Naive thymus-derived CD4-positive, alpha-beta T cell (primary cell): ENCODE measurements around the gene BDNF. TPM values are rescaled to one million over a fixed set of nuclear protein-coding genes. Genes with fewer than 3 reads are reported as not detected.
"Not testable (repeated sequence)": the region's sequence is repeated elsewhere in the genome, so short reads cannot be mapped to it uniquely, and the experiment has no call there.

Experiments used
- ATAC-seq: fragments of 150-1000 bp; cut with Tn5 transposase; 2 replicates; pipeline ENCODE4 v1.10.0; 2021; ENCODE audit warnings: mild to moderate bottlenecking, moderate library complexity
- CTCF ChIA-PET: fragments of 350-600 bp; sonication (Branson Sonifier 250); formaldehyde crosslinking; loops from one replicate; lab custom pipeline; 2021; ENCODE audit warnings: antibody characterized with exemption; lab: Charles Lee
- POLR2A ChIA-PET: fragments of 350-600 bp; sonication (Branson Sonifier 250); formaldehyde crosslinking; loops from one replicate; lab custom pipeline; 2021; ENCODE audit warnings: antibody characterized with exemption, inconsistent platforms; lab: Charles Lee
- DNase-seq, 9 donors: peaks; one replicate each; pipeline versions ENCODE4 v3.0.0 to v3.0.0-alpha.2; 2020 to 2022; ENCODE audit warnings: mixed read lengths in 1 of 9
- H3K27ac ChIP-seq: one replicate; pipeline ENCODE4 v1.7.0; 2013; ENCODE audit warnings: mild to moderate bottlenecking, low read depth, low read length, moderate library complexity
- H3K27me3 ChIP-seq, 2 donors: one replicate each; pipeline ENCODE4 v1.7.0; 2013; ENCODE audit warnings: low read length in 2 of 2, mild to moderate bottlenecking in 2 of 2, moderate library complexity in 2 of 2; ENCODE audit not compliant: control insufficient read depth in 2 of 2, insufficient read depth in 2 of 2
- H3K36me3 ChIP-seq, 3 experiments: 1 replicate in 2 of 3; 2 replicates in 1 of 3; pipeline ENCODE4 v1.7.0; 2013; ENCODE audit warnings: low read length in 3 of 3, mild to moderate bottlenecking in 3 of 3, moderate library complexity in 1 of 3; ENCODE audit not compliant: insufficient read depth in 3 of 3, control insufficient read depth in 2 of 3
- H3K4me1 ChIP-seq, 2 donors: one replicate each; pipeline ENCODE4 v1.7.0; 2013; ENCODE audit warnings: low read length in 2 of 2, mild to moderate bottlenecking in 2 of 2, moderate library complexity in 1 of 2; ENCODE audit not compliant: control insufficient read depth in 2 of 2, insufficient read depth in 2 of 2
- H3K4me3 ChIP-seq: 2 replicates; pipeline ENCODE4 v1.7.0; 2013; ENCODE audit warnings: mild to moderate bottlenecking, low read length
- H3K9me3 ChIP-seq, 3 experiments: 1 replicate in 2 of 3; 2 replicates in 1 of 3; pipeline ENCODE4 v1.7.0; 2013; ENCODE audit warnings: low read length in 3 of 3; ENCODE audit not compliant: control insufficient read depth in 2 of 3
- H3K27ac Mint-ChIP-seq, 9 donors: one replicate each; pipeline ENCODE4 v1.8.0; 2020 to 2022; ENCODE audit warnings: mixed read lengths in 9 of 9, mild to moderate bottlenecking in 8 of 9, moderate library complexity in 5 of 9, inconsistent platforms in 2 of 9
- H3K27me3 Mint-ChIP-seq, 5 donors: one replicate each; pipeline ENCODE4 v1.8.0; 2021 to 2022; ENCODE audit warnings: mixed read lengths in 5 of 5, mild to moderate bottlenecking in 1 of 5
- H3K36me3 Mint-ChIP-seq, 5 donors: one replicate each; pipeline ENCODE4 v1.8.0; 2020 to 2022; ENCODE audit warnings: mixed read lengths in 5 of 5, mild to moderate bottlenecking in 3 of 5, inconsistent platforms in 1 of 5
- H3K4me1 Mint-ChIP-seq, 7 donors: one replicate each; pipeline ENCODE4 v1.8.0; 2020 to 2022; ENCODE audit warnings: mixed read lengths in 7 of 7, mild to moderate bottlenecking in 3 of 7, inconsistent platforms in 1 of 7
- H3K4me3 Mint-ChIP-seq, 10 donors: one replicate each; pipeline ENCODE4 v1.8.0; 2020 to 2022; ENCODE audit warnings: mild to moderate bottlenecking in 10 of 10, mixed read lengths in 10 of 10, moderate library complexity in 6 of 10, inconsistent platforms in 2 of 10
- H3K9me3 Mint-ChIP-seq, 11 donors: one replicate each; pipeline ENCODE4 v1.8.0; 2020 to 2022; ENCODE audit warnings: mixed read lengths in 11 of 11, mild to moderate bottlenecking in 4 of 11, inconsistent platforms in 1 of 11, moderate library complexity in 1 of 11
- intact Hi-C, 2 donors: fragments of 100-400 bp; cut with micrococcal nuclease; formaldehyde crosslinking; loops; one replicate each; pipeline ENCODE4 v1.15.1; 2023
- polyA plus RNA-seq, 2 donors: library from polyadenylated mRNA; unstranded; fragments of 300-500 nt; fragmentation: Illumina TruSeq; gene quantifications; one replicate each; pipeline ENCODE4 v1.2.3, GENCODE V29; 2021
- total RNA-seq, 6 experiments: library from RNA in 5 of 6; stranded (reverse) in 5 of 6; gene quantifications; 1 replicate in 5 of 6; 2 replicates in 1 of 6; pipeline ENCODE4 v1.2.3 and lab custom pipeline; 2021 to 2026

Gene BDNF
- total RNA-seq, result not detected
- polyA plus RNA-seq, result not detected
- total RNA-seq (lab: John Stamatoyannopoulos, UW), result 0.54 reads per million

- ATAC-seq, result peak; percentile 14
- ChIA-PET CTCF (no interaction called here), POLR2A (no interaction called here)
- Mint-ChIP-seq H3K4me3 (peak within 1 kb of the TSS; percentile 75 to 91 (median 83)), H3K27me3 (peaks cover 65 to 81% (median 75%) of the 10 kb centered on the region in 5 donors), H3K27ac (peak within 1 kb of the TSS in 1 of 9 donors; percentile 65), H3K9me3 (peaks cover 0 to 5% (median 0%) of the 10 kb centered on the region in 11 donors), H3K36me3 (no peaks in the 10 kb centered on the region), H3K4me1 (peaks cover 12 to 32% (median 25%) of the 10 kb centered on the region in 7 donors)
- intact Hi-C loops, result loop anchor here in 1 of 2 donors (1.0 kb wide), 1 partner anchor 22 kb away; no protein-coding TSS in a partner anchor
- H3K27ac ChIP-seq, result no peak within 1 kb of the TSS
- peak within 1 kb of the TSS; percentile 31 for H3K4me3 ChIP-seq
- peaks cover 0 to 13% of the 10 kb centered on the region in 2 donors for H3K4me1 ChIP-seq
- H3K27me3 ChIP-seq, result peaks cover 5 to 15% of the 10 kb centered on the region in 2 donors
- no peaks in the 10 kb centered on the region for H3K9me3 ChIP-seq
- DNase-seq, result no peak
- no peaks in the 10 kb centered on the region for H3K36me3 ChIP-seq
Observed at GRCh38 chr11:27700351-27701301, at the start of gene BDNF. TSS of gene BDNF (minus strand) at chr11:27700455. CDS start at chr11:27658564, 41,891 bp downstream.

- Histone ChIP-seq H3K27ac (no peak overlapping the region), H3K4me1 (no peaks in the 10 kb centered on the region), H3K9me3 (no peaks in the 10 kb centered on the region), H3K36me3 (no peaks in the 10 kb centered on the region), H3K27me3 (no peaks in the 10 kb centered on the region), H3K4me3 (no peak overlapping the region)
- ChIA-PET CTCF (no interaction called here), POLR2A (no interaction called here)
- Mint-ChIP-seq H3K36me3 (no peaks in the 10 kb centered on the region), H3K9me3 (peaks cover 0 to 4% (median 0%) of the 10 kb centered on the region in 11 donors), H3K27ac (no peak overlapping the region), H3K4me1 (no peaks in the 10 kb centered on the region), H3K4me3 (no peak overlapping the region), H3K27me3 (peaks cover 0 to 18% (median 15%) of the 10 kb centered on the region in 5 donors)
- intact Hi-C loops, result no loop called here
- ATAC-seq (no peak), DNase-seq (no peak)
Observed at GRCh38 chr11:27740362-27741013, 40.2 kb upstream of the BDNF start.

GRCh38 chr11:27735281-27735680, 35.0 kb upstream of the BDNF start:
- intact Hi-C loops, result no loop called here
- Mint-ChIP-seq H3K27me3 (peaks cover 0 to 10% (median 0%) of the 10 kb centered on the region in 5 donors), H3K27ac (no peak overlapping the region), H3K9me3 (peaks cover 0 to 6% (median 0%) of the 10 kb centered on the region in 11 donors), H3K36me3 (no peaks in the 10 kb centered on the region), H3K4me1 (no peaks in the 10 kb centered on the region), H3K4me3 (no peak overlapping the region)
- Histone ChIP-seq H3K4me3 (no peak overlapping the region), H3K9me3 (no peaks in the 10 kb centered on the region), H3K27me3 (no peaks in the 10 kb centered on the region), H3K27ac (no peak overlapping the region), H3K4me1 (no peaks in the 10 kb centered on the region), H3K36me3 (no peaks in the 10 kb centered on the region)
- ATAC-seq (no peak), DNase-seq (no peak)
- ChIA-PET POLR2A (no interaction called here), CTCF (no interaction called here)

- H3K36me3 Mint-ChIP-seq, H3K27ac Mint-ChIP-seq, H3K9me3 ChIP-seq, H3K9me3 Mint-ChIP-seq, H3K36me3 ChIP-seq, H3K4me1 Mint-ChIP-seq, intact Hi-C loops, CTCF ChIA-PET, H3K4me3 Mint-ChIP-seq, H3K27me3 Mint-ChIP-seq, H3K4me3 ChIP-seq, H3K27me3 ChIP-seq, POLR2A ChIA-PET, H3K4me1 ChIP-seq, DNase-seq, H3K27ac ChIP-seq, ATAC-seq: not testable (repeated sequence)
Observed at GRCh38 chr11:27731803-27732202, 31.5 kb upstream of the BDNF start.

GRCh38 chr11:27726981-27727380, 26.7 kb upstream of the BDNF start:
- H3K4me1 ChIP-seq, result no peaks in the 10 kb centered on the region
- no peaks in the 10 kb centered on the region for H3K36me3 ChIP-seq
- ATAC-seq (no peak), DNase-seq (no peak)
- H3K9me3 ChIP-seq, result no peaks in the 10 kb centered on the region
- peaks cover 0 to 7% (median 2%) of the 10 kb centered on the region in 11 donors for H3K9me3 Mint-ChIP-seq
- no peaks in the 10 kb centered on the region for H3K27me3 ChIP-seq
- H3K4me1 Mint-ChIP-seq, result peaks cover 0 to 10% (median 0%) of the 10 kb centered on the region in 7 donors
- H3K36me3 Mint-ChIP-seq, result no peaks in the 10 kb centered on the region
- intact Hi-C loops, result no loop called here
- ChIA-PET CTCF (interaction anchor here (0.6 kb wide), 1 partner anchor 75 kb away, joined by 3 read pairs; no protein-coding TSS in a partner anchor), POLR2A (no interaction called here)
- no peak overlapping the region for H3K4me3 ChIP-seq
- H3K27ac ChIP-seq, result no peak overlapping the region
- H3K27ac Mint-ChIP-seq, result no peak overlapping the region
- no peak overlapping the region for H3K4me3 Mint-ChIP-seq
- H3K27me3 Mint-ChIP-seq, result peaks cover 21 to 40% (median 33%) of the 10 kb centered on the region in 5 donors

- intact Hi-C loops, result no loop called here
- no peak overlapping the region for H3K27ac Mint-ChIP-seq
- Histone ChIP-seq H3K4me1 (no peaks in the 10 kb centered on the region), H3K27me3 (no peaks in the 10 kb centered on the region), H3K9me3 (no peaks in the 10 kb centered on the region), H3K27ac (no peak overlapping the region), H3K36me3 (no peaks in the 10 kb centered on the region), H3K4me3 (no peak overlapping the region)
- H3K36me3 Mint-ChIP-seq, result peaks cover 0 to 7% (median 0%) of the 10 kb centered on the region in 5 donors
- ChIA-PET POLR2A (no interaction called here), CTCF (no interaction called here)
- H3K9me3 Mint-ChIP-seq, result peaks cover 0 to 24% (median 15%) of the 10 kb centered on the region in 11 donors
- H3K4me1 Mint-ChIP-seq, result peaks cover 0 to 16% (median 5%) of the 10 kb centered on the region in 7 donors
- peak overlapping the region in 1 of 10 donors; percentile 2 for H3K4me3 Mint-ChIP-seq
- peaks cover 47 to 66% (median 62%) of the 10 kb centered on the region in 5 donors for H3K27me3 Mint-ChIP-seq
- DNase-seq, result no peak
- no peak for ATAC-seq
Observed at GRCh38 chr11:27723687-27724086, 23.4 kb upstream of the BDNF start.
